Raji (cell line): ENCODE data around the gene ZNF366.

Experiments used
- POLR2A ChIP-seq: IDR thresholded peaks from 2 replicates; pipeline ENCODE4 v1.6.1; 2011; ENCODE audit warnings: low read depth, low read length, control low read depth; ENCODE audit not compliant: insufficient read depth

Gene ZNF366

DNA sequence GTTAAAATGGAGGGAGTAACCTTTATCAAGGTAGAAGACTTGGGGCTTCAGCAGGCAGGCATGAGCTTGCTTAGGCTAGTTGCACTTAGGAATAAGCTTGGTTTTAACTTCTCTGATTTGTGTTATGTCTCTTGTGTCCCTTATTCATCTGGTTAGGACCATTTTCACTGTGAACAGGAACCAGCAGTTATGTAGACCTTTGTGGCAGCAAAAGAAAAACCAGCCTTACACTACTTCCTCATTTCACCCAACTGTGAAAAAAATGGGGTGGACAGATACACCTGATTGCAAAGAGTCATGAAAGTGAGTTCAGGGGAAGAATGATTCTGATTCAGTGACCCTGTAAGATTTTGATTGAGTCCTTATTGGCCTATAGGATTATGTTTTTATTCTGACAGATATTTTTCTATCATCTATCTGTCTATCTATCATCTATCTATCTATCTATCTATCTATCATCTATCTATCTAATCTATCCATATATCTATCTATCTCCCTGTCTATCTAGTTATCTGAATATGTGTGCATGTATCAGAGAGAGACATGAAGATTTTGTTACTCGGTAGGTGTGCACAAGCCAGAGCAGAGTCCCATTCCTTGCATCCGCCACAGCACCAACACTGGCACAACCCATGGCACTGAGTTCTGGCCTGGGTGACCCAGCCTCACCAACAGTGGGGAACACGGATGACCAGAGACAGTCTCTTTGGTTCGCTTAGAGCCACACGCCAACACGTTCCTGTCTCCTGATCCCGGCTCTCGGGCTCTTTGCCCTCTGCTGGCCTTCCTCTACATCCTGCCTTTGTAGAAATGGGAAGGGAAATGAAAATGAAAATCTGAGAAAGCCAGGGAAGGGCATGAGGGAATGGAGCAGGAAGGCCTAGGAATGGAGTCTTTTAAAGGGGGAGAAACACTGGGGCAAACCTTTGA lies 1.3 kb upstream of the ZNF366 start:
- TF ChIP-seq POLR2A: no peak

- TF ChIP-seq POLR2A: no peak
Measured at GRCh38 chr5:72507907-72508238, 663 bp upstream of the ZNF366 start.

DNA sequence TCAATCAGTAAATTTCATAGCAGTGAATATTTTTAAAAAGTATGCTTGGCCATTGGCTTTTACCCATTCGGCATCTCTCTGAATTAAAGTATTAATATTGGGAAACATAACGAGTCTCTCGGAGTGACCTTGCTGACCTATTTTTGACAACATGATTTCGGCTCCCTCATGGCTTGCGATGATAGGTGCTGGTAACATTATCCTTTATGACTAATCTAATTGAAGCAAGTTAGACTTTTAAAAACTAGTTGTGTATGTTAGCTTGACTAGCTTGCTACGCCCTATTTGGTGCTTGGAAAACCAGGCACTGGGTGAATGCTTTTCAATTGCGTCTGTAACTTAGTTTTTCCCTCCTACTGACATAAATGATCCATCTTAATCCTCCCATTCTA lies 1.1 kb downstream of the ZNF366 start:
- TF ChIP-seq POLR2A: no peak

GRCh38 chr5:72505539-72506157 lies 1.6 kb downstream of the ZNF366 start:
- no peak for TF ChIP-seq POLR2A

DNA sequence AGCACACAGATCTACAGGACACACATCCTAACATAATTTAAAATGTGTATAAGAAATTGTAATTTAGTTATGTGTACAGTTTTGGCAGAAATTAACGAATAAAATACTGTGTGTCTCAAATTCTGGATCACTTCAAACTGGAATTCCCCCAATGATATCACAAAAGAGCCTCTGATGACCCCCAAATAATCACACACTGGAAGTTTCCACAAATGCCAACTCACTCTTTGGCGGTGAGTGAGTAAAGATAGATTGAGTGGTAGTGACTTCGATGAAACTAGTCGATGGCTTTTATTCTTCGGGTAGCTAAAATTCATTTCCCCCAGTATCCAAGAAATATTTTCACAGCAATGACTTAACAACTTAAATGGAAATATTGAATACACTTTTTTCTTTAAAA lies 2.2 kb downstream of the ZNF366 start:
- no peak for TF ChIP-seq POLR2A

- no peak for TF ChIP-seq POLR2A
Measured at GRCh38 chr5:72503888-72504491, 3.2 kb downstream of the ZNF366 start.

- no peak for TF ChIP-seq POLR2A
Measured at GRCh38 chr5:72501488-72501887, 5.7 kb downstream of the ZNF366 start.

DNA sequence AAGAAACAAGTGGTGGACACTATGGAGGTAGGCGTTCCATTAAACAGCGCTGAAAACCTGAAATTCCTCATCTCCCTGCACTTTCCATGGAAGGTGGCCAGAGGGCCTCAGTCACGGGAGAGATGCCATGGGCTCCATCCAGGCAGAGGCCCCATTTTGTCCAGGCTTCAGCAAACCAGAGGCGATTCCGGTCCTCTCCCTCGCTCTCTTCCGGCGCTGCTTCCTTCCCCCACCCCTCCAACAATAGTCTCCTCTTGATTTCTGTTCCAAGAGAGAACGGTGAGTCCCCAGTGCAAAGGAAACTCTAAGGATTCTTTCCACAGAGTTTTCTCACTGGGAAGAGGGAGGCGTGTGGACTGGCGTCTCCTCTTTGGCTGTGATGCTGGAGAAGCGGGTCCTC lies 7.5 kb downstream of the ZNF366 start:
- no peak for TF ChIP-seq POLR2A

DNA sequence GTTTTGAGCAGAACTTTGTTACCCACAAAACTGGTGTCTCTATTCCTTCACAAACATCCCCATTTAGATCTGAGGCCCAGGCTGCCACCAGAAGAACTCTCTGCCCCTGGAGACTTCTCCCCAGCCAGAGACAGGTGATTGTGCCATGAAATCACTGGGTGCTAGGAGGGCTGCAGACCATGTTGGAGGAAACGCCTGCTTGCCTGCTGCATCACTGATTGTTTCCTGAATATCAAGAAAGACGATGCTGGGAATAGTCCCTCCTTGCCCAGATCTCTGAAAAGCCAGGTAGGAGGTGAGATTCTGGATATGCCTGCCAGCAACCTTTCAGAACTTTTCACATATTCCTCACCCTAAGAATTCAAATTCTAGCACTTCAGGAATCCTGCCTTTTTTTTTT lies 8.1 kb downstream of the ZNF366 start:
- no peak for TF ChIP-seq POLR2A

- no peak for TF ChIP-seq POLR2A
Measured at GRCh38 chr5:72498284-72498683, 8.9 kb downstream of the ZNF366 start.

- no peak for TF ChIP-seq POLR2A
Measured at GRCh38 chr5:72497823-72498222, 9.4 kb downstream of the ZNF366 start.

DNA sequence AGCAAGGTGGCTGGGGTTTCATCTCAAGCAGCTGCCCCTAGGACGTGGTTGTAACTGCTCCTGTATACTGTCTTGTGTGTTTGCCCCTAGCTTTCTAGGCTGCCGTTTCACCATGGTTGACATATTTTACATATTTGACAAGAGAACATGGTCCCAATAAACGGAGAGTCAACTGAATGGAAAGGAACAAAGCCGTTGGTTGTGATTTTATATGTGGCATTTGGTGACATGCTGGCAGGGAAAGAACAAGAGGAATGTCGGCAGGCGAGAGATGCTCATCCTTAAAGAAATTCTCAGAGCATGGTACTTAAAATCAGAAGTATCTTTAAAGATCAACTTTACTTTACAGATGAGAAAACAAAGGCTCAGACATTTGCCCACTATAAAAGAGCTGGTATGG lies 11.8 kb downstream of the ZNF366 start:
- no peak for TF ChIP-seq POLR2A

GRCh38 chr5:72494623-72495124 lies 12.5 kb downstream of the ZNF366 start:
- no peak for TF ChIP-seq POLR2A

DNA sequence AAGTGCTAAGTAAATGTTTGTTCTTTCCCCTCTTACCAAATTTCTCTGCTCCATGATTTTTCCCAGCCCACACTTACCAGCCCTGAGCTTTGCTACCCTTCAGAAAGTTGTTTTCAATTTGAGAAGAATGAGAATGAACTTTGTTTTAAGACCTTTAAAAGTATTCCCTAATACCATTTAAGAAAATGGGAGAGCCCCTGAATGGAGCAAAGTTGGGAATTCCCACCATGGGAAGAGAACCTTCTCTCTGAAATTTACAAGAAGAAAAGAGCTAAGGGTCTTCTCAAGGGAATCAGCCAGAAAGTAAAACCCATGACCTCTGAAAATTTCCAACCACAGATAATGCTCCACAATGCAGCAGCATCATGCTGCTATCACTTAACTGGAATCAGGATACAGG lies 17.7 kb downstream of the ZNF366 start:
- TF ChIP-seq POLR2A: no peak

DNA sequence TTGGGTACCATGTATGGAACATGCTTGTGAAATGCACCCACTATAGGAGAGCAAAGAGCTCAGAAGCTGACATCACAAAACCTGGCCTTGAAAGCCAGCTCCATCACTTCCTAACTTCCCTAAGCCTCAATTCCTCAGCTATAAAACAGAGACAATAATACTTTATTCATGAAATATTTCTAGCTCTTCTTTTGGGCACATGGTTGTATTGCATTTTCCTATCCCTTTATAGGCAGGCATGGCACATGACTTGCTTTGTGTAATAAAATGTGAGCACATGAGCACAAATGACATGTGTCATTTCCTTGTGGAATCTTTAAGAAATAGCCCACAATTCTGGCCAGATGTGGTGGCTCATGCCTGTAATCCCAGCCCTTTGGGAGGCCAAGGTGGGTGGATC lies 18.5 kb downstream of the ZNF366 start:
- TF ChIP-seq POLR2A: no peak

DNA sequence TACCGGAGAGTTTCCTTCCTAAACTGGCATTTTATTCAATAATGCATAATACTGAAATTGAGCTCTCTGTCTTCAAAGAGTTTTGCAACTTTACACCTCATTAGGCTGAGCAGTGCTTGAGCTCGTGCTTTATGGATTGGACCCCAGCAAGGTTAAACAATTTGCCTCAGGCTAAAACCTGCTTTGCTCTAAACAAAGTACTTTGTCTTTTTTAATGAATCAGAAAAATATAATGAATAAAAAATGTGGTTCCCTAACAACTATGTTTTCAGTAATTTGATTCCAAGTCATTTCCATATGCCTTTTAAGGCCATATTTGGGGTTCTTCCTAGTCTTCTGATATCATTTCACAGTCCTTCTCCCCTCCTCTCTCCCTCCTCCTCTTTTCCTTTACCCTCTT lies 20.0 kb downstream of the ZNF366 start:
- TF ChIP-seq POLR2A: no peak

DNA sequence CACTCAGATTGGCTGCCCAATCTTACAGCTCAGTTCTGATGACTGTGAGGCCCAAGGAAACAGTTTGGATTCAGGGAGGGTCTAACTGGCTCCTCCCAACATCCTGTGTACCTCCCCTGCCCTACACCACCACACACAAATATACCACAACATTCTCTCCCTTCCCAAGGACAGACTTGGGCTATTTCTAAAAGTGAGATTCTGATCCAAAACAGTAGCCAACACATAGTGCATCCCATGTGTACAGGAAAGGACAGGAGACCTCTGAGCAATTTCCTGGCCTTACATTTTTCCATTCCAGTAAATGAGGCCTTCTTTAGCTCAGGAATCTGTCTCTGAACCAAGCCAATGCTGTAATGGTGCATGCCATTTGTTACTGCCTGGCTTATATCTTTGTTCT lies 20.8 kb downstream of the ZNF366 start:
- no peak for TF ChIP-seq POLR2A

GRCh38 chr5:72485430-72485974 lies 21.7 kb downstream of the ZNF366 start:
- no peak for TF ChIP-seq POLR2A
